HG03460 (cell line): ENCODE measurements around the gene GRIA3.

Experiments
- ATAC-seq: cut with Tn5 transposase; IDR thresholded peaks from one replicate; pipeline ENCODE4 v1.9.1; 2021; ENCODE audit not compliant: unreplicated experiment

GRIA3 gene

DNA sequence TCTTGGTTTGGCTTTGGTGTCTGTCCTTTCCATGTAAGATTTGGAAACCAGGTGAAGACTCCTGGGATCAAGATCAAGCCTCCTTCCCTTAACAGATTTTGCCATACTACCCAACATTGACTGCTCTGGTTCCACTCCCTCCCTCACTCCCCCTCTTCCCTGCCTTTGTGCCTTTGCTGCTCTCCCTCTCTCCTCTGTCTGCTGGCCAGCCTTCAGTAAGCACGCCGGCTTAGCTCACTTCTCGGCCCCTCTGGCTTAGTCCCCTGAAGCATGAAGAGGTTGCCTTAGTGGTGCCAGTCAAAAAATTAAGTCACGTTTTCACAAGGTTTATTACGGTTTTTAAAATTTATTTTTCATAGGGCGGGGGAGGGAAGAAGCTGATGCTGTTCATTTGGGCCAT is 6.0 kb downstream of the GRIA3 start:
- no peak for ATAC-seq

DNA sequence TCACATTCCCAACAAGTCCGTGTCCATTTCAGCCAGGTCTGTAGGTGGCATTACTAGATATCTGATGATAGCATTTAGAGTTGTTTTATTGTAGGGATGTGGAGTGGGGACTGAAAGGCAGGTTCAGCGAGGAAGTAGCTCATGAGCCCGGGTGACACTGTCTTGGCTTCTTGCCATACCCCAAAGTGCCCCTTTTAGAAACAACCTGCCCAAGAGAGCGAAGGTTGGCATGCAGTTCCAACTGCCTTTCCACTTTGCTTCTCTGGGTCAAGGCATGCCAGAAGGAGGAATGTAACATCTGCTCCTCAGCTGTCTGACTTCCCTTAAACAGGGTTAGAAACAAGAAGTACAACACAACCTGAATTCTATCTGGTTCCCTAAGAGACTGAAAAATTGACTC is 9.0 kb downstream of the GRIA3 start:
- no peak for ATAC-seq

DNA sequence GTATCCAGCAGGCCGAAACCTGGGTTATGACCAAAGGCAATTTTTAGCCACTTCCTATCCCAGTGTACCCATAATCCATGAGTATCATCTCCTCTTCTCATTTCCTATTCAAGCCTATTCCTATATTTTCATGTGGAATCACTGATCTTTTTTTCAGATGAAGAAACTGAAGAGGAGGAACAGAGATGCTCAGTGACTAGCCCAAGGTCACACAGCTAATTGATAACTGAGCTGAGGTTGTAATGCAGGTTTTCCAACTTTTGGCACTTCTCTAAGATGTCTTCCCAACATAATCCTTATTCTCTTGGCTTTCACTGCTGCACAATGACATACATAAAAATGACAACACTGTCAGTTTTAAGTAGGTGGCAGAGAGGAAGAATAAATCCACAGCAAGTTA is 15.3 kb downstream of the GRIA3 start:
- ATAC-seq: no peak

DNA sequence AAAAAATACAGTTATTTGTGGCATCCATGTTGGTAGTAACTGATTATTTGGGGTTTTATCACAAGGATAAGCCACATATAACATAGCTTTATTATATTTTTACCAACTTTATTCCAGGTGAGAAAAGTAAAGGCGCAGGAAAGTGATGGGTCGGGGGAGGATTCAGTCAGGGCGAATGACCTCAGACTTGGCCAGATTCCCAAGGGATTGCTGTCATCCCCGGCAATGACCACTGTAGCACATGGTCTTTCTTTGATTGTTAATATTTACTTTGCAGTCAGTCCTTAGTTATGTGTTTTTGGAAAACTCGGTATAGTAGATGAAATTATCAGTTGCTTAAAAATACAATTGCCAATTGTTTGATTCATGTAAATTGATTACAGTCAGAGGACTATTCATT is 17.6 kb downstream of the GRIA3 start:
- ATAC-seq: no peak

DNA sequence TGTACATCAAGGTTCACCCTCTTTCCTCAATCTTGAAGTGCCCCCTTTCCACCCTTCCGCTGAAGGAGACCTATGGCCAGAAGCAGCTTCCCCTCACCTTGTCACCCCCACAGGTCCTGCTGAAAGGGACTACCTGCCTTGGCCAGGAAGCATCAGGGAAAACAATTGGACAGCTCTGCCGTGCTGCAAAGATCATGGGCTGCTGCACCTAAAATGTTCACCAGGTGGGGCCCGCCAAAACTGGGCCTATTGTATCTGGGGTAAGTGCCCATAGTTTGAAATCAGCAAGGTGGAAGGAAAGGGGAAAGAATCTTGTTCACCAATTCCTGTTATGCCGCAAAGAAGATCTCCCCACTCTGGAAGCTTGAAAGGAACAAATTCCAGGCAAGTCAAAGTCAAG is 18.4 kb downstream of the GRIA3 start:
- ATAC-seq: no peak

DNA sequence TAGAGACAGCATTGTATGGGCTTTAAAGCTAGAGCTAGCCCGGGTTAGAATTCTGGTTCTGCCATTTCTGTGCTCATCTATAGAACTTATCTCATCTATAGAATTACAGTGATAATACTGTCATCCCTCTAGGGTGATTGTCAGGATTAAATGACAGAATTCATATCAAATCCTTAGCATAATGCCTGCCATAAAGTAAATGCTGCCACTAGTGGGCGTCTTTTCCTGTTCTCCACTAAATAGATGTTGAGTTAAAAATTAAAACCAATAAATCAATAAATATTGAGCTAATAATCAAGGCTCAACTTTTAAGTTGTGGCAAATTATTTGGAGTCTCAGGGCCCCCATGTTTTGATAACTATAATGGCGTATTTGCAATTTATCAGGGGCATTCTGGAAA is 19.7 kb downstream of the GRIA3 start:
- no peak for ATAC-seq

DNA sequence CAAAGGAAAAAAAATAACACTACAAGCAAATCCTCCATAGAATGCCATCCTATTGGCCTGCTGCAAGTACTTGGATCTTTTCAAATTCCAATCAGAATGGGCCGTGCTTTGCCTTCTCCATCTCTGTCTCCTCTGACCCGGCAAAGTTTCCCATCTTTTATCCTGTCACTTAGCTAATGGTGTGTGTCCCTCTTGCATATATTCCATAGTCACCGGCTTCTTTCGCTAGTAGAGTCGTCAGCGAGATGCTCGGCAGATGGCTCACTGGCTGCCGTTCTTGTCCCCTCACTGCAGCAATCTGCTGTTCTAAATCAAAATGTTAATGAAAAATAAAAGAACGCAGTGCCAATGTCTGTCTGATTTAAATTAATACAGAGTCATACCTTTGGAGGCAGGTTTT is 22.1 kb downstream of the GRIA3 start:
- no peak for ATAC-seq

DNA sequence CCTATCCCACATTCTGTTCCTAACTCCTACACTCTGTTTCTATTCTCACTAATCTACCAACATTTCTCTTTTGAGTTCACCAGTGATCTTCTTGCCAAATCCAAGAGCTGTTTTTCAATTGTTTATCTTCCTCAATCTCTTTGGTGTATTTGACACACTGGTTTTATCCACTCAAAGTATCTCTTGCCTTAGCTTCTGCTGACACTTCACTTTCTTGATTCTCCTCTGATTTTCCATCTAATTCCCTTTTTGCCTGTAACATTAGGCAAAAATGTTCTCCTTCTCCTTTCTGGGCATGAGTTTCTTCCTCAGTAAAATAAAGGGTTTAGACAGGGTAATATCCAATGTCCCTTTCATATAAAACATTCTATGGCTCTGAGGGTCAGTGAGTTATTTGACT is 26.2 kb downstream of the GRIA3 start:
- no peak for ATAC-seq

DNA sequence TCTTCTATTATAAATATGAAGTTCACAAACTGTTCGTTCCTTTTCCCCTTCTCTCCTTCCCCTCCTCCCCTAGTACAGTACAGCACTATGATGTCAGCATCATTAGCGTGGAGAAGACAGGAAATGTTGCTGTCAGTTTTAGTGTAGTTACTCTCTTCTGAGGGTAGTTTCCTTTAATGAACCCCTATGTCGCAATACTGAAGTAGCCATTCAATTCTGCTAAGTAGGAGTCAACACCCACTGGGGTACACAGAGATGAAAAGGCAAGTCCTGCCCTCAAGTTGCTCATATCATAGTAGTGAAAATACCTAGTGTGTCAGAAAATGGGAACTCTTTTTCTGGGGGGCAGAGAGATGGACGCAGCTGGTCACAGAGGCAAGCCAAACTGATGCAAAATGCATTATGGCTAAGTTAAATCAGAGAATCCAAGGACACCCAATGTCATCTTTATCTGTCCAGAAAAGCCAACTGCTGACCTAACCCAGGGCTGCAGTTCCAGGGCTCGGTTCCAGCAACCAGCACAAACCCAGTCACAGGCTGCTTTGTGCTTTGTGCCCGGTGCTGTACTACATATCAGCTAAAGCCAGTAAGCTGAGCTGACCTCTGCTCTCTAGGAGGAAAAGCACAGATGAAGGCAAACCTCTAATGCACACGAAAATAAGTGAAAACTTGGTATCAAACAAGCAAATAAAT is 31.5 kb downstream of the GRIA3 start:
- ATAC-seq: no peak

DNA sequence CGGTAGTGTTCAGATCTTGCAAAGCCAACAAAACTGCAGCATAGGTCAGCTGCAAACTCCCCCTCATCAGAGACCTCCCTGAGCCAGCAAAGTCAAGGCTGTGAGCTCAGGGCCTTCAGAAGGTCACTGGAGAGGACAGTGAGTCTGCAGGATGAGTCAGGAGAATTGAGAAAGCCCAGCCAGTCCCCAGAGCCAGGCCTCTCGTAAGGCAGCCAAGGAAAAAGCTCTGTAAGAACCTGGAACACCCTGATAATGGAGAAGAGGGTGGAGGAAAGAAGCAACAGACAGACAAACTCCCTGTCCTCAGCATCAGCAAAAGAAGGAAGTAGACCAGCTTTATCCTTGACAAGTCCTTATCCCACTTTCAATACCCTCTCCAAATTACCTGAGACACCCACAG is 33.0 kb downstream of the GRIA3 start:
- ATAC-seq: no peak

DNA sequence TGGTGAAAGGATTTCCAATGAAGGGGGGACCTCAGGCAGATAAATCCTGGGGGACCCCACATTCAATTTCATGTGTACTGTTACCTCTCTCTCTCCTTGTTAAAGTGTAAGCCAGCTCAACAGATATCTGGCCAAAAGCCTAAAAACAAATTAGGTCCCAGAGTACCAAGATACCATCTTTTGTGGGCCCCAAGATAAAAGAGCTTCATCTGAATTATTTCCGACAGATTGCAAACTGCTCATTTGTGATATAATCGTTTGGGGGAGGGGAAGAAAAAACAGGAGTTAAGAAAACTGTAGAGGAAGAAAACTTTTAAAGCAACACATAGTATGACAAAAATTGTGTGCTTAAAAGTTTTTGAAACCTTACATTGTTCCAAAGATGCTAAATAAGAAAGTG is 33.6 kb downstream of the GRIA3 start:
- no peak for ATAC-seq

DNA sequence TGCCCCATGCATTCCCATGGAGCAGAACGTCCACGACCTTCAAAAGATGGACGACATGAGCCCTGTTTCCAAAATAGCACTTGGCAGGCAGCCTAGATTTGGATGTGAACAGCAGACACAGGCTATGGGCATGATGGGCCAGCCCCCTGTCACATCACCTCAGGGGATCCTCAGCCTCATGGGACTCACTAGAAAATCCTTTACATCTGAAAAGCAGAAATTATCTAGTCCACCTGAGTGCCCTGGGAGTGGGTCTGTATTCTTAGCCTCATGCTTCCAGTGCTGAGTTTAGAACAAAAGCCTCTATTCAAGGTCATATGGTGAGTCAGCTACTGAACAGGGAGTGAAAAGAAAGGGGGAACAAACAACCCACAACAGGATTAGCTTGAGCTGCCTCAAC is 35.8 kb downstream of the GRIA3 start:
- no peak for ATAC-seq

DNA sequence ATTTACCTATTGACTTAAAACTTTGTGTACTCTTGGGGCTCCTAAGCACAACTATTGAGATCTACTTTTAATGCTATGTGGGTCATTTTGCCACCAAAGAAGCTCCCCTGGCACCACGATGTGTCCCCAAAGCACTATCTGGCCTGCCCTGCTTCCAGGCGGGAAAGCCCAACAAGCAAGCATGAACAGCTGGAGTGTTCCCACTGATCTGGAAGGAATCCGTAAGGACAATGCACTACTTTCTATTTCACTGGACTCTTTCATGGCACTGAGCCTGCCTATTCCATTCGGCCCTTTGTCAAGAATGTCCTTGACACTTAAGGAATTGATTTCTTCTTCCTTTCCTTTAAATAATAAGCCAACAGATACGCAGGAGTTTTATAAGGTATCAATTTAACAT is 38.8 kb downstream of the GRIA3 start:
- ATAC-seq: no peak

DNA sequence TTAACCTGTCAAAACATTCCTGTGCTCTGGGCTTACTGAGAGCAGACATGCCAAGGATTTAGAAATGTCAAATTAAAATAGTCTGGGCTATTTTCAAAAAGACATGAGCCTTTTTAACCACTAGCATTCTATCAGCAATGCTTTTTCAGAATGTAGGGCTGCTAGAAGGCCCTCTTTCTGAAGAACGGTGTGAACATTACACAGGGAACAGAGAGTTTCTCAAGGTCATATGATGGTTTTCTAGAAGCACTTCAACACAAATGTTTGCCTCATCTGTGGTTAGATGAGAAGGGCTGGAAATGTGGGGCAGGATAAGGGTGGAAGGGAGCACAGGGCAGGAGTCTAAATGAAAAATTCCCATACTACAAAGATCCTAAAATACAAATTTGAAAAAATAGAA is 39.3 kb downstream of the GRIA3 start:
- no peak for ATAC-seq

DNA sequence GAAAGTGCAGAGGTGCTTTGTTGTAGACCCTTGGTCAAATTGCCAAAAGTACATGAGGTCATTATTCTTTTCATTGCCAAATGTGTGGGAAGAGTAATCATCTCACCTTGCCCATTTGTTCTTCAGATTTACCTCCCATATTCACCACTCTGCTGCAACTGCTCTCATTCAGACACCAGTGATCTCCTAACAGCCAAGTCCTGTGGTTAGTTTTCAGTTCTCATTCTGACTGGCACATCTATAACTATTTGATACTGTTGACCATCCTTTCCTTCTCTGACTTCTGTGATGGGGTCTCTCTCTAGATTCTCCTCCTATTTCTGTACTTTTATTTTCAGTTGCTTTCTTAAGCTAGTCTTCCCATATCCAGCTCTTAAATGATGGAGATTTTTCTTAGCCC is 39.8 kb downstream of the GRIA3 start:
- ATAC-seq: no peak

DNA sequence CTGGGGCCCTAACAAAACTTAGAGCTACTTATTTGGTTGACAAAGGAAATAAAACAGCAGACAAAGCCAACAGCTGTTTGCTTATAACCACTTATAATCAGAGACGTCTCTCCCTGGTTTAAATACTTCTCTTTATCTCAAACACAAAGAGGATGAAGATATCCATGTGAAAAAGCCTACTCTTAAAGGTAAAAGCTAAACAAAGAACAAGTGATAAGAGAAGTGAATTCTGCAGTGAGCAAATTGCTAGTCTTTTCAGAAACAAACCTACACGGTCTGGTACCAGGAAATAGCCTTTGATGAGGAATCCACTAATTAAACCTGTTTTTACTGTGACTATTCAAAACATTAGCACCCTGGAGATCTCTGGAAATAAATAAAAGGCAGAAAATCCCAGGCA is 46.7 kb downstream of the GRIA3 start:
- no peak for ATAC-seq

DNA sequence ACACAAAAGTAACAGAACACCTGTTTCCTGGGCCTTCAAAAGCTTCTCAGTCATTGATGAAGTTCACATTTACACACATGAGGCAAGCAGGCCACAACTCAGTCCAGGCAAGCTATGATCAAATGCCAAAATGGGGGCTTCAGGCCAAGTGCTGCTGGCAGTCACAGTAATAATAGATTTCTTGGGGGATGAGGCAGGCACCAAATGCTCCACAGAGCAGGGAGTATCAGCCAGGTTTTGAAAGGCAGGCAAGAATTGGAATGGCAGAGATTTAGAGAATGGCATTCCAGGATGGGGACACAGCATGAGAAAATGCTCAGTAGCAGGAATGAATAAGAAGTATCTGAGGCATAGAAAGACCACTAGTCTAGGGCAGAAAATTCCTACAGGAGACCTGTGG is 52.8 kb downstream of the GRIA3 start:
- ATAC-seq: no peak

DNA sequence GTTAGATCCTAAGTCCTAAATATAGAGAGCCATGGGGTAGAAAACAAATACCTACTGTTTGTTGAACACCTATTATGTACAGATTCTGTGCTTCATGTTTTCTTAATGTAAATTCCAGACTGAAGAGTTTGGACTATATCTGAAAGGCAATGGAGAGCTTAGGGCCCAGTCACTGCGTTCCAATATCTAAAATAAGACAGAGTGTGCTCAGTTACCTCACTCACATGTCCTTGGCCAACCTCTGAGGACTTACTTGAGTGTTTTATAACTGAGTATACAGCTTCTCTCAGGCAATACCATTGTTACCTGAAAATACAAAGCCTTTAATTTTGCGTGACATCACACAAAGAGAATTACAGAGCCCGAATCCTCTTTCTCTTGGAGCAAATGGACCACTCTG is 53.2 kb downstream of the GRIA3 start:
- no peak for ATAC-seq

DNA sequence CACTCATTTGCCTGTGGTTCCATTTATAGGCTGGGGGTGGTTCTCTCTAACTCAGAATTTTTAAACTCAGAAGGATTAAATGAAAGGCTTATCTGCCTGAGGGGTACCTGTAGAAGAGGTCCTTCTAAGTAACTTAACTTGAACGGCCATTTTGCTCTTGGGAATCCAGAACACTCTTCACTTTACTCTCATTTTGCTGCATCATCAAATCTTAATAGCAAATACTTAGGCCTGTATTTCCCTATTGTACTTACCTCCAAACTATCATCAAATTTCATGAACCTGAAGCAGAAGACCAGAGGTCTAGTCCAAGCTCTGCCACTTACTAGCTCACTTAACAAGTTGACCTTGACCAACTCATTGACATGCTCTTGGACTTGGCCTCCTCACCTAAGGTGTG is 70.4 kb downstream of the GRIA3 start:
- no peak for ATAC-seq

DNA sequence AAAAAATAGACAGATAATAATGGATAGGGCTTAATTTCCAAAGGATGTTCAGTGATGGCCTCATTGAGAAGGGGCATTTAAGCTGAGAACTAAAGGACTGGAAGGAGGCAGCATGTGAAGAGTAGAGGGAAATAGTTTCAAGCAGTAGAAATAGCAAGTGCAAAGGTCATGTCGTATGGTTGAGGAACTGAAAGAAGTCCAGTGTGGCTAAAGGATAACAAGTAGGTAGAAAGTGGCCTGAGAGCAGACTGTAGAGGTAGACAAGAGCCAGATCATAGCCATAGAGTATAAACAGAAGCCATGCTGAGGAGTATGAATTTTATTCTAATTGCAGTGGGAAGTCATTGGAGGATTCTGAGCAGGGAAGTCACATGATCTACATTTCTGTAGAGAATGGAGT is 72.3 kb downstream of the GRIA3 start:
- ATAC-seq: no peak

DNA sequence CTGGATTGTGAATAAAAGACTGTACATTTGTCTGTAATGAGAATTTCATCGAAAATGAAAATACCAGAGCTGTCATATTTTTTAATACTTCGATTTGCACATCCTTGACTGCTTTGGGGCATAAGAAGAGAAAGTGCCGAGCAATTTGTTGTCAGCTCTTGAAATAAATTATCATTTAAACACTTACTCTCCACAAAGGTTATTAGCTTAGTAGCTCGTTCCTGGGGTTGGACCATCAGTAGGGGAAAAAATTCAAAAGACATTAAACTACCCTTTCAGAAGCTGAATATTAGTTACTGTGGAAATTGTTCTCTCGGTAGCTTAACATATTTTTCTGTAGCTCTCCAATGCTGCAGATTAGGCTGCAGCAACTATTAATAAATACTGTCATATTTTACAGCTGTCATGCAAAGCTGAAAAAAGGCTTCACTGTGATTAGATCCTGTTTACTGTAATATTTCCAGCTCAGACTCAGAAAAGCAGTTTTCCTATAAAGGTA is 76.9 kb downstream of the GRIA3 start:
- ATAC-seq: no peak

DNA sequence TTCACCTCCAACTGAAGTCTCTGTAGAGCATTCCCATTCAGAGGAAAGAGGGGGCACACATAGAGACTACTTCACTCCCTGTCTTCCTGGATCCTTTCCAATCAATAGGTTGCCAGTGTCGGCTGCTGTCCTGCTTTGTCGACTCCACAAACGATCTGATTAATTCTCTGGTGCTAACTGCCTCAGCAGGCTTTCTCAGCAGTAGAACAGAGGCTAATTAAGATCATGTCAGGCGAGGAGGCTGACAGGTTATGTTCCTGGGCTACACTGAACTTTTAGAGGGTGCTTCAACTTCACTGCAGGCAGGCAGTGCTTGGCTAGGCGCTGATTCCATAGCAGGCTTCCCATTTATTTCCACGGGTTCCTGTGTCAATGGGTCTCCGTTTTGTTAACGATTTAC is 79.2 kb downstream of the GRIA3 start:
- no peak for ATAC-seq

DNA sequence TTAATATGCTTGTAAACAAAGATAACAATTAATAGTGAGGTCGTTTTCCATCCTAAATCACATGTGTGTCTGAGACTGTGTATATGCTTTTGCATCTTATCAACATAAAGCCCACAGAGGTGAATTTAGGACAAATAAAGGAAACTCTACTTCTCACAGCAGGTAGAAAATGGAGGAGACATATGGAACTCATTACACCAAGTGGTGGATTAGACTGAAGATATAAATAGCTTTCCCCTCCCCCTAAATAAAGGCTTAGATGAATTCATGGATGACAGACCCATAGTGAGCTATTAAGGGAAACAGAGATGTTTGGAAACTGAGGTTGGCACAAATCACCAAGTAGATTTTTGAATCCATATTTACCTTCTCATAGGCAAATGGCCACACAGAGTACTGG is 79.7 kb downstream of the GRIA3 start:
- no peak for ATAC-seq

DNA sequence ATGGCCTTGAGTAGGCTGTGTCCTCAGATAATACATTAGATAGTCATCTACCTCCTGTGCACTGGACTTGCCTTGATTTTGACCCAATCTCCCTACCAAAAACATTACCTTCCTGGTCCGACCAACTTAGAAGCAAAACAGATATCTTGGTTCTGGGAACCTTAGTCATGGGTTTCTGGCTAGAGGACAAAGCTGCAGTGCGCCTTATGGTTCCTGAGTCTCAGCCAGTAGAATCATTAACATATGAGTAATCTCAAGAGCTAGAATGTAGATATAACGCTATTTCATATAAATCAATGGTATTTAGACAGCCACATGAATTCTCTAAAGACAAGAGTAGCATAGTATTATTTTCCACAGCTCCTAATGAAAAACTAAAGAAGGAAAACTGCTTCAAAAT is 83.1 kb downstream of the GRIA3 start:
- no peak for ATAC-seq
